HCT116 (cell line): ENCODE measurements around the gene MSH3.

Source experiments
- CTCF ChIP-seq, 3 experiments: fragments of 200-600 bp in 1 of 3; sonication (generic) in 1 of 3; IDR thresholded peaks in 2 of 3; conservative IDR thresholded peaks in 1 of 3; 2 replicates each; pipeline ENCODE4 v1.5.1; 2012 to 2017; ENCODE audit warnings: low read depth in 2 of 3, low read length in 2 of 3, antibody characterized with exemption in 1 of 3, borderline replicate concordance in 1 of 3, control low read depth in 1 of 3, mild to moderate bottlenecking in 1 of 3, mixed read lengths in 1 of 3, mixed run types in 1 of 3, moderate library complexity in 1 of 3; ENCODE audit not compliant: insufficient read depth in 1 of 3
- EZH2phosphoT487 ChIP-seq: fragments of 200-600 bp; IDR thresholded peaks from 2 replicates; pipeline ENCODE4 v1.6.1; 2018; ENCODE audit warnings: antibody characterized with exemption, borderline replicate concordance
- MAX ChIP-seq: IDR thresholded peaks from 2 replicates; pipeline ENCODE4 v1.6.1; 2012
- POLR2AphosphoS5 ChIP-seq: IDR thresholded peaks from 2 replicates; pipeline ENCODE4 v1.6.1; 2011; ENCODE audit warnings: mild to moderate bottlenecking, low read depth, low read length, moderate library complexity

- no peak for TF ChIP-seq POLR2AphosphoS5
- TF ChIP-seq EZH2phosphoT487, result no peak
- no peak for TF ChIP-seq CTCF (IDR thresholded peaks at IDR 0.05 in 2 of 3, conservative IDR thresholded peaks at IDR 0.05 in 1 of 3; ENCODE audit: borderline replicate concordance in 1 of 3, insufficient read depth in 1 of 3, low read depth in 2 of 3, low read length in 2 of 3)
- TF ChIP-seq MAX, result no peak
Measured at GRCh38 chr5:80894083-80894482, 239.6 kb downstream of the MSH3 start.
